Measurements from ENCODE around the gene PRMT7.

GRCh38 chr16:68367440-68367839 is 56.6 kb downstream of the PRMT7 start:
- TF ChIP-seq CTCF (IDR thresholded peaks at IDR 0.05) (no peak), SIN3A (IDR thresholded peaks at IDR 0.05; ENCODE audit: borderline replicate concordance, insufficient read depth, low read depth, low read length) (no peak)

All from Panc1 (cell line).